Epithelial cell of proximal tubule (primary cell): ENCODE results near the gene PPP1R15A. TPM values are rescaled to one million over a fixed set of nuclear protein-coding genes. Genes with fewer than 3 reads are reported as not detected.
A peak's percentile ranks its signal among the peaks of the same experiment; 100 is the strongest.
"Not testable (repeated sequence)": the region's sequence is repeated elsewhere in the genome, so short reads cannot be mapped to it uniquely, and the experiment has no call there.

ENCODE experiments used
- DNase-seq: peaks from one replicate; pipeline ENCODE4 v3.0.0-alpha.2; 2011; ENCODE audit warnings: low read depth
- H3K4me3 ChIP-seq: 2 replicates; pipeline ENCODE4 v1.5.1; 2011; ENCODE audit warnings: low read depth, mild to moderate bottlenecking, low read length
- CTCF ChIP-seq: conservative IDR thresholded peaks from 2 replicates; pipeline ENCODE4 v1.5.1; 2012; ENCODE audit warnings: low read depth, mild to moderate bottlenecking, low read length
- total RNA-seq: library from RNA; depleted of rRNA; stranded (reverse); fragments of >200 nt; gene quantifications from 2 replicates; pipeline ENCODE4 v1.2.3, GENCODE V29; 2015

The PPP1R15A gene
- total RNA-seq, 1 donor from 2014 or later, result 32.2 TPM

- no peak for DNase-seq
- peak; percentile 82 for TF ChIP-seq CTCF
- H3K4me3 ChIP-seq, result no peak overlapping the region
Observed at GRCh38 chr19:48842789-48843162, 29.4 kb upstream of the PPP1R15A start.

GRCh38 chr19:48844472-48844871 is 27.7 kb upstream of the PPP1R15A start:
- peak; percentile 26 for TF ChIP-seq CTCF
- DNase-seq, result no peak
- no peak overlapping the region for H3K4me3 ChIP-seq

DNA sequence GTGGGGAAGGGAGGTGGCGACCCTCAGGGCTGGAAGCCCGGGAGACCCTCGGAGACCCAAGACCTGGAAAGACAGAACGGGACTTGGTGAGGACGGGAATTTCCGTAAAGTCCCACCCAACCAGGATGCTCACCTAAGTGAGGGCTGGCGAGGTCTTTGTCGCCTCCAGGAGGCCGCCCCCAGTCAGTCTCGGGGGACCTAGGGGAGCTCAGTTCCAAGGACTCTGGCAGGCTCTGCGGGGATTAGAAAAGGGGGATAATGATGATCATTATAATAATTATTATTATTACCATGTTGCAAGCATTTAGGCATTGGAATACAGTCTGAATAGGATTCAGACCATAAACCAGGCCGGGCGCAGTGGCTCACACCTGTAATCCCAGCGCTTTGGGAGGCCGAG is 26.8 kb upstream of the PPP1R15A start:
- no peak overlapping the region for H3K4me3 ChIP-seq
- DNase-seq, result no peak
- no peak for TF ChIP-seq CTCF

DNA sequence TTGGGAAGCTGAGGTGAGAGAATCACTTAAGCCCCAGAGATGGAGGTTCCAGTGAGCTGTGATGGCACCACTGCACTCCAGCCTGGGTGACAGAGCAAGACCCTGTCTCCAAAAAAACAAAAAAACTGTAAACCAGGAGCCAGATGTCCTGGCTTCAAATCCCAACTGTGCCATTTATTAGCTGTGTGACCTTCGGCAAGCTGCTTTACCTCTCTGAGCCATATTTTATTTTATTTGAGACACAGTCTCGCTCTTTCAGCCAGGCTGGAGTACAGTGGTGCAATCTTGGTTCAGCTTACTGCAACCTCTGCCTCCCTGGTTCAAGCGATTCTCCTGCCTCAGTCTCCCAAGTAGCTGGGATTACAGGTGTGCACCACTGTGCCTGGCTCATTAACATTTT is 25.6 kb upstream of the PPP1R15A start:
- not testable (repeated sequence) for H3K4me3 ChIP-seq, DNase-seq

DNA sequence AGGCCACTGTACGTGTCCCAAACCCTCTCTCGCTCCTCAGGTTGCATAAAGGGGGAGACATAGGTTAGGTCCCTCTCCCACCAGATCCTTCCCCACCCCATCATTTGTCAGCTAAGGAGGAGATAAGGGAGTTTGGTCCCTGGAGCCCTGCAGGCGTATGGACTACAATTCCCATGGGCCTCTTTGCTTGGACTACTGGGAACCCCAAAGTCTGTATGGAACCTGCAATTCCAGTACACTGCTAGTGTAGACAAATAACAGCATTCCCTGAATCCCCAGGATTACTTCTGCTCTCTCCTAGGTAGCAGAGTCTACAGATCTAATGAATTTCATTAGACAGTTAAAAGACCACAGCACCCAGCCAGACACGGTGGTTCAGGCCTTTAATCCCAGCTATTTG is 19.9 kb upstream of the PPP1R15A start:
- H3K4me3 ChIP-seq, result no peak overlapping the region
- no peak for TF ChIP-seq CTCF
- DNase-seq, result no peak

GRCh38 chr19:48853483-48853882 is 18.7 kb upstream of the PPP1R15A start:
- H3K4me3 ChIP-seq, result no peak overlapping the region
- TF ChIP-seq CTCF, result no peak
- DNase-seq, result no peak

- no peak for TF ChIP-seq CTCF
- H3K4me3 ChIP-seq, result no peak overlapping the region
- no peak for DNase-seq
Observed at GRCh38 chr19:48854103-48854502, 18.1 kb upstream of the PPP1R15A start.

DNA sequence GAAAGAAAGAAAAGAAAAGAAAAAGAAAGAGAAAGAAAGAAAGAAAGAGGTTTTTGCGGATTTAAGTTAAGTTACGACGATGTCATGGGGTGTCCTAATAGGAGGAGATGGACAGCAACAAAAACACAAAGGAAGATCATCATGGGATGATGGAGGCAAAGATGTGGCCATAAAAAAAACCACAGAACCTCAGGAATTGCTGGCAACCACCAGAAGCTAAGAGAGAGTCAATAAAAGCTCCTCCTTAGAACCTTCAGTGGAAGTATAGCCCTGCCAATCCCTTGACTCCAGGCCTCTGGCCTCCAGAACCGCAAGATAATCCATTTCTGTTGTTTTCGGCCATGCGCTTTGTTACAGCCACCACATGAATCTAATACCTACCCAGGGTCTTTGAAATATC is 15.3 kb upstream of the PPP1R15A start:
- TF ChIP-seq CTCF, result no peak
- no peak for DNase-seq
- no peak overlapping the region for H3K4me3 ChIP-seq
